Activated T-cell treated with anti-CD3 and anti-CD28 coated beads, Interleukin-2, amount 50 U/mL, for 48 hours (primary cell): ENCODE measurements around the gene RAB22A.

Source experiments
- DNase-seq, 2 experiments: peaks; one replicate each; pipeline ENCODE4 v3.0.0-alpha.2; 2020

RAB22A gene, protein sequence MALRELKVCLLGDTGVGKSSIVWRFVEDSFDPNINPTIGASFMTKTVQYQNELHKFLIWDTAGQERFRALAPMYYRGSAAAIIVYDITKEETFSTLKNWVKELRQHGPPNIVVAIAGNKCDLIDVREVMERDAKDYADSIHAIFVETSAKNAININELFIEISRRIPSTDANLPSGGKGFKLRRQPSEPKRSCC

DNA sequence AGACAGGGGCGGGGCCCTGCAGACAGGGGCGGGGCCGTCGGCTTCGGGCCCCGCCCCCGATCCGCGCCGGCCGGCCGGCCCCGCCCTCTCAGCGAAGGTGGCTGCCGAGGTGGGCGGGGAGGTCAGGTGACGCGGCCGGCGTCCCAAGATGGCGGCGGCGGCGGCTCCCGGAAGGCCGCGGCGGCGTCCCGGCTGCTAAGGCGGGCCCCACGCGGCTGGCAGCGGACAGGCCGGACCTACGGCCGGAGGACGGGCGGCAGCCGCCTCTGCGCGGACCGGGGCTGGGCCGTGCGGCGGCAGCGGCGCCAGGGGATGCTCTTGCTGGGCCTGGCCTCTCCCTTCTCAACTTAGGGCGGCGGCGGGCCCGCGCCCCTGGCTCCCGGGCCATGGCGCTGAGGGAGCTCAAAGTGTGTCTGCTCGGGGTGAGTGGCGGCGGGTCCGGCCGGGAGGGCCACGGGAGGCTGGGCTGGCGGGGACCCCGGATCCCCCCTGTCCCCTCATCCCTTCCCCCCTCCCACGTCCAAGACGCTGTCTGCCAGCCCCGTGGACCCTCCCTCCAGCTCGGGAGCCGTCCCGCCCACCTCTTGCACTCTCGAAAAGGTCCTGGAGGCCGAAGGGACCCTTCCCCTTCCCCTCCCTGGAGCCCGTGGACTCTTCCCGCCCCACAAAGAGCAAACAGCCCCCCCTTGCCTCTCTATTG, at the start of gene RAB22A:
TSS of gene RAB22A (plus strand) at position 125 of the 700 bp plus-strand sequence. CDS start at position 387, 262 bp downstream.
- DNase-seq, result peak; percentile 76 to 85

DNA sequence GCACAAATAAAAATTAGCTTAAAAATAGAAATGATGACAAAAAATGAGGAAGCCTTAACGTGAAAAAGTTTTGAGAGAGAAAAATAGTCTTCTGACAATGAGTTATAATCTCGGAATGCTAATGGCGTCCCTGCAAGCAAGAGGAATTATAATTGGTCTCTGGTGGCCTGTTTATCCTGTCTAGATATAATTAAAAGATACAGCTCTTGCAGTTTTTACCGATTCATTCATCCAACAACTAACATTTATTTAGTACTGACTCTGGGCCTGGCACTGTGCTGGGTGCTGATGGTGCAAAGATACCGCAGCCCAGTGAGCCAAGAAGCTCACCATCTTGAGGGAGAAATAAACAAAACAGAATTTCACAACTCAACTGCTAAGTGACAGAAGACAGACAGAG, 49.5 kb upstream of the RAB22A start:
- DNase-seq, result no peak

DNA sequence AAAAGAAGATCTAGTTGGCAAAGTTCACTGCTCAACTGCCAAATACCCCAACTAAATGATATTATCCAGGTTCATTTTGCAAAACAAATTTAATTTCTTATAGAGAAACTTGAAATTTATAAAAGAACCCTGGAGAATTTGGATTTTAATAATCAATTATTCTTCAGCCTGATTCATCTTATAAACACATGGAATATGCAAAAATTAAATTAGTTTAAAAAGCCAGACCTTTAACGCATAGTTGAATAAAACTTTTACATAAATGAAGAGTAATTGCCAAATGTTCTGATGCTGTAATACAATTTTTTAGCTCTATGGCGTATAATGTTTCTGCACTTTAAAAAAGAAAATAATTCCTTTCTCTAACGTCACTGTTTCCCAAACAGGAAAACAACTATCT, 47.9 kb upstream of the RAB22A start:
- DNase-seq, result no peak

DNA sequence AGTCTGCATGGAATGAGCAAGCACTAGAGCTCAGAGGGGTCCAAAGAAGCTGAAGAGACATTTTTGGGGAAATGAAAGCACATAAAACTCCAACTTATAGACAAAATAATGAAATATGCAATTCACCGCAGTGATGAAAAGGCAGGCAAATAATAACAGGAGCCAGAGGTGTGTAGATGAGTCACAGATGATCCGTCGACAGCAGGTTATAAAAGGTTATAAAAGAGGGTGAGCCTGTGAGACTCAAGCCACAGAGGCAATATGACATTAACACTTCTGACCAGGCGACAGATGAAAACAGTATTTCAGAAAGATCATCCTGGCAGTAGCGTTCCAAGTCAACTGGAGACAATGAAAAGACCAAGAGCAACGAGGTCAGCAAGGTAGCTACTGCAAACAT, 45.2 kb upstream of the RAB22A start:
- DNase-seq, result no peak

DNA sequence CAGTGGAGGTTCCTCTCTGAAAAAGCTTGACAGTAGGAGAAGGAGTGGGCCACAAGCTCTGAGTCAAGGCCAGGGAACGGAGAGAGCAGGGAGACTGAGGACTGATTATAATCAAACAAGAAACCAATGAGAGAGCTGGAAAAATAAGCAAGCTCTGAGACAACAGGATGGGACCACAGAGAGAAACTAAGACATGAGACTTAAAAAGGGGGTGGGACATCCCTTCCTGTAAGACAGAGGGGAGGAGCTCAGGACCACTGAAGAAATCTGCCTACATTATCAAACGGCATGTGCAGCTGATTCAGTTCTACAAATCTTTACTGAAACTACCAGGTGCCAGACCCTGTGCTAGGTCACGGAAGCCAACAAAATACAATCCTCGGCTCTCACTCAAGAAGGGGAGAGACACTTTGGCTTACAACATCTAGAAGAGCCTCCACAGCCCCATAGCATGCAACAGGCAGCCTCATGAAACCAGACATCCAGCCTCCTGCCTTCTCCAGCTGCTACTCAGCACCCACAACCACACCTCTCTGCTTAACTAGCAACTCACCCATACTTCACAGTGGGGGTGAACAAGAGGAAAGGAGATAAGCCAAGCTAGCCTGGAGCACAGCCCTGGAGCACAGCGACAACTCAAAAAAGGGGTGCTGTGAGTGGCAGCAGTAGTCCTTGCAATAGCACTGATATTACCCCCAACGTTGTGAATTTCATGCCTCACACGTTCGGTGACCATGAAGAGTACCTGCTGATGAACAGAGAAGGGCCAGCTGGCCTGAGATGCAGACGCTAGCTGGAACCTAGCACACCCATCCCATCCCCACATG, 41.9 kb upstream of the RAB22A start:
- DNase-seq, result no peak

DNA sequence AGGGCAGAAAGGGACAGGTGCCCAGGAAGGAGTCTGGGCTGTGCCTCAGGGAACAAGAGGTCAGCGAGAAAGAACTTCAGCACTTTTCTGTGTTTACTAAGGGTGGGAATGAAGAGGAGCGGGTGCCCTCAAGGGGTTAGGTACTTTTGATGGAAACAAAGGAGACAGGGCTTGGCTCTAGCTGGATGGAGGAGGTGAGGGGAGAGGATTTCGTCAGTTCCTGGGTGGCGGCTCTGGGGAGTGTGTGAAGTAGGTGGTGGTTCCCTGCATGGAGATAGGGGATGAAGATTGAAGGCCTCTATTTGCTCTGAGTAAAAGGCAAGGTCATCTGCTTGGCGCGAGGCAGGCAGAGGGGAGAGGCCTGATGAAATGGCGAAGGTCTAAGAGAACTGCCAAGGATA, 41.1 kb upstream of the RAB22A start:
- DNase-seq, result no peak

DNA sequence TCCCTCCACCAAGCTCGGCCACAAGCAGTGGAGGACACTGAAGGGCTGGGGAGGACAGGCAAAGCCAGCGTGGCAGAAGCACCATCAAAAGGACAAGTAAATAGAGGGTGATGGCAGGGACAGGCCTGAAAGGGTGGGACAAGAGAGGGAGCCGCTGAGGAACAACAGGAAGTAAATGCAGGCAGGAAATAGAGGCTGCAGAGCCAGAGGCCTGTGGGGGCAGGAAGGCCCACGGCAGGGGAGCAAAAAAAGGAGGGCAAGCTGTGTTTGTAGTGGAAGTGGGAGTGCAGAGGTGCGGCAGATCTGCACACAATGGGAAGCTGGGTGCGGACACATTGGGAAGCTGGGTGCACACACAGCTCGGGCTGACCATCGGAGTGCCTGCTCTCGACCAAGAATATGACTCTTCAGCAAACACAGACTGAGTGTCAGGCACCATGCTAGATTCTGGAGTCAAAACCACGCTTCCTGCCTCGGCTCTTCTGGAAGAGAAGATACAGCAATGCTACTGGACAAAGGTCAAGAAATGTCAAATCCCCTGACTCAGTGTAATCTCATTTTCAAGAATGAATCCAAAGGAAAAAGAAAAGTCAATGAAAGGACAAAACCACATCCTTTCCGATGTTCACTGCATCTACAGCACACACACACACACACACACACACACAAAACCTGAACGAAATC, 40.4 kb upstream of the RAB22A start:
- peak in 1 of 2 experiments; percentile 24 for DNase-seq

DNA sequence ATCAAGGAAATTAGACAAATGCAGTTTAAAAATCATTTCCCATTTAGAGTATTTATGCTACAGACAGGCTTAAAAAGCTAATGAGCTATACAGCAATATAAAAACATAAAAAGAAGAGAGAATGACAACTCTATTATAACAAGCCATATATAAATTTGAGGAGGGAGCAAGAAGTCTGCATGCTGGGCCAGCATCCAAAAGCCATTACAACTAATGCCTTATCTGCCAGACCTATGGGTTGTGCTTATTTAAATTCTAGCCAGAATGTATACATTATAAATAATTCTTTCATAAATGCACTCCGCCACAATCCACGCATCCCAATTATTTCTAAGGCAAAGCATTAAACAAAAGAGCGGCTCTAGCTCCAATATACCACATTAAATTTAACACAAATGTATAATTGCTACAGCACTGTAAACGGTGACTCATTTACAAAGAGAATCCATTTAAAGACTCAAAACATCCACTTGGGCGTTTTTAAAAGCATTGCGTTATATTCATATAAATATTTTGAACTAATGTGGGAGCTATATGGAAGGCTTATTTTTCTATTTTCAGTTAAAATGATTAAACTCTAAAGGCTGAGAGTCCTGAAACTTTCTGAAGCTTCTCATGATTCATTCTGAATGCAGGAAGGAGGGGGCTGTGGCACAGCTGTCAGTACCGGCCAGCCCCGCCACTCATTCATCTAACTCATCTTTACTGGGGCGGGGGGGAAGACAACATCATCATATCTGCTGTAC, 37.7 kb upstream of the RAB22A start:
- DNase-seq, result peak; percentile 69

DNA sequence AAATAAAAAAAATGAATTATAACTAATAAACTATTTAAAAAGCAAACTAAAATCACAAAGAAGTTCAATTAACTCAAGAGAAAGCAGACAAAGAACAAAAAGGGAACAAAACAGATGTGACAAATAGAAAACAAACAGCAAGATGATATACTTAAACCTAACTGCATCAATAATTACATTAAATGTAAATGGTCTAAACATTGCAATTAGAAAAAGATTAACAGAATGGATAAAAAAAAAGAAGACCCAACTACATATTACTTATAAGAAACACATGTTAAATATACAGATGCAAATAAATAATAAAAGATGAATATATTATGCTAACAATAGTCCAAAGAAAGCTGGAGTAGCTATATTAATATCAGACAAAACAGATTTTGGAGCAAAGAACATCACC, 35.1 kb upstream of the RAB22A start:
- no peak for DNase-seq

DNA sequence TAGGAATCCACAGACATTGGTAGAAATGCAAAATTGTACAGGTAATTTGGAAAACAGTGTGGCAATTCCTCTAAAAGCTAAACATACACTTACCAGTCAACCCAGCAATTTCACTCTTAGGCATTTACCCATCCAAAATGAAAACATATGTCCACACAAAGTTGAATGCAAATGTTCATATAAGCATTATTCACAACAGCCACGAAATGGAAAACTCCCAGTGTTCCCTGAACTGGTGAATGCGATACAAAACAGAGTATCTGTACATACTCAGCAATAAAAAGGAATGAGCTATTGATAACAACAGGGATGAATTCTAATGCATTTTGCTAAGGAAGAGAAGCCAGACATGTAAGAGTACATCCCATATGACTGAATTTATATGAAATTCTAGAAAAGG, 32.4 kb upstream of the RAB22A start:
- DNase-seq, result no peak

DNA sequence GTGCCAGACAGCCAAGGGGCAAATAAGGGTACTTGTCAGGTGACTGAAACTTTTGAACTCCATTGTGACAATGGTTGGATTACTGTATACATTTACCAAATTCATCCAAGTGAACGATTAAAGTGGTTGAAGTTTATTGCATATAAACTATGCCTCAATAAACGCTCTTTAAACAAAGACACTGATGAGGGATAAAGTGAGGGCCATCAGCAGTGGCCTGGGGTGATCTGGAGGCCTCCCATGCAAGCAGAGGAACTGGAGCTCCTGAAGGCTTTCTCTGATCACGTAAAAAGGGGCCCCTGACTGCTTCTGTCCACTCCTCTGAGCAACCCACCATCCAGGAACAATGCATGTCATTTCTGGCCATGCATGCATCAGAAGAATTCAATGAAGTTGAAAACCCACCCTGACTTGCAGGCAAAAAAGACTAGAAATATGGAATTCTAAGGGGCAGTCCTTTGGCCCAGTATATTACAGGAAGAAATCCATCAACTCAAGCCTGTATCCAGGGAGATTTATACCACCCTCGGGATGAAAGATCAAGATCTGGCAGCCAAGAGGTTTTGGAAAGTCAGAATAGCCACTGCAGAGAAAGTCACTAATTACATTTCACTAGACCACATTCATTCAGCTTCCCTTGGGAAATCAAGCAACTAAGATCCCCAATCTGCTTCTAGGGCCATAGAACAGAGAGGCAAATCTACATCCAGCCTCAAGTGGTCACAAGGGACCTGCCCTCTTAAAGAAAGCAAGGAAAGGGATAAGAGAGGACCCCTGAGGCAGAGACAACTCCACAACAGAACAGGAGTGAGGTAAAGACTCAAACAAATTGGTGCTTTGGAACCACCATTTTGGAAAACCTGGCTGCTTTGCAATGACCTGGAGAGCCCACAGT, 31.7 kb upstream of the RAB22A start:
- no peak for DNase-seq

DNA sequence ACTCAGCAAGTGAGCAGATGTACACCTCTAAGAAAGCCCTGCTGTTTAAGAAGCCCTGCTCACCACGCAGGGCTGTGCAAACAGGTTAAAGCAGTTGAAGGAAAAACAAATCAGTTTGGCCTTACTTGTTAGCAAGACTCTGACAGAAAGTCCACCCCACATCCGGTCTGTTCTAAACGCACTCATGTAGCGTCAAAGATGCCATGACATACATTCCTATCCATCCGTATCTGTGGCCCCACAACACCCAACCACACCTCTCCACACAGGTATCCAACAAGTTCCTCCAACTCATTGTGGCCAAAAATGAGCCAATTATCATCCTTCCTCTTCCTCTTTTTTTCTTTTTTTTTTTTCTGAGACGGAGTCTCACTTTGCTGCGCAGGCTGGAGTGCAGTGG, 22.8 kb upstream of the RAB22A start:
- DNase-seq, result no peak

DNA sequence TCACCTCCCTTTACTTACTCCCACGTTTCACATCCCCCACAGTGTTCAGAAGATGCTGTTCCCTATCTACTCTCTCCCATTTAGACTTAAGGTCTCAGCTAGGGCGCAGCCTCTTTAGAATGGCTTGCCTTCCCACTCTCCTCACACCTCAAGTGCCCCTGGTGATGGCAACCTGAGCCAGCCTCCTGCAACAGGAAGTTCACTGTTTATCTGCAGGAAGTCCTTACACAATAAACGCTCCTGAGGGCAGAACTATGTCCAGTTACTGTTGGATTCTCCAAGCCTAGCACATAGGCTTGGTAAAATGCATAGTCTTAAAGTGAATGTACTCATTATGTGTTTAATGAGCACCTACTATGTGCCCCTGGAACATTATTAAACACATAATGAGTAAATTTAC, 21.9 kb upstream of the RAB22A start:
- DNase-seq, result no peak

DNA sequence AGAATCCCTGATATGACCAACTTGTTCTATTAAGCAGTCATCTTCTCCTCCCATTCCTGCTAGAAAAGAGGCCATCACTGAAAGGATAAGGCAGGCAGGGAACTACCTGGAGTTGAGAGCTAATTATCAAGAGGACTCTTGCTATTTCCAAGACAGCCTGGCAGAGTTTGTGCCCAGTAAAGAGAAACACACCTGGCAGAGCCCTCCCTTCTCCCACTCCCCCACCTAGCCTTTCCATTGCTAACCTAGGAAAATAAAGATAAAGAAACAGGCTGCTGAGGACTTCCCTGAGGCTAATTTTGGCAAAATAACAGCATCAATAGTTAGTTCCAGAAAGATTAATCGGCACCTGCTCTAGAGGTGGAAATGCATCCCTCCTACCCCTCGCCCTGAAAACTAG, 20.4 kb upstream of the RAB22A start:
- no peak for DNase-seq

DNA sequence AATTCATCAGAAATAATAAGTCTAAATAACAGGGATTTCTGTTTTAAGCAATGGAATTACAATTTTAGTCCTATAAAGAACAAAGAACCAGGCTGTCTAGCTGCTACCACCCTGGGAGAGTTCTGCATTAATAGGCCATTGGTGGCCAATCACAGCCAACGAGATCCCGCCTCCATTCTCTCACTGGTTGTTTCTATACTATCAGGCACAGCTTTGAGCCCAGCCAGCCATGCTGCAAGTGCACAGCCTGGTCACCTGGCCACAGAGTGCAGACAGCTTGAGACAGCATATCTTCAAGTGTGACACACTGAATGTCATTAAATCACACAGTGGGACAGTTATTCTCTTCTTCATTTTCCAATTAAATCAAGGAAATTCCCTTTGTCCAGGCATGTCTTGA, 16.1 kb upstream of the RAB22A start:
- DNase-seq, result no peak

DNA sequence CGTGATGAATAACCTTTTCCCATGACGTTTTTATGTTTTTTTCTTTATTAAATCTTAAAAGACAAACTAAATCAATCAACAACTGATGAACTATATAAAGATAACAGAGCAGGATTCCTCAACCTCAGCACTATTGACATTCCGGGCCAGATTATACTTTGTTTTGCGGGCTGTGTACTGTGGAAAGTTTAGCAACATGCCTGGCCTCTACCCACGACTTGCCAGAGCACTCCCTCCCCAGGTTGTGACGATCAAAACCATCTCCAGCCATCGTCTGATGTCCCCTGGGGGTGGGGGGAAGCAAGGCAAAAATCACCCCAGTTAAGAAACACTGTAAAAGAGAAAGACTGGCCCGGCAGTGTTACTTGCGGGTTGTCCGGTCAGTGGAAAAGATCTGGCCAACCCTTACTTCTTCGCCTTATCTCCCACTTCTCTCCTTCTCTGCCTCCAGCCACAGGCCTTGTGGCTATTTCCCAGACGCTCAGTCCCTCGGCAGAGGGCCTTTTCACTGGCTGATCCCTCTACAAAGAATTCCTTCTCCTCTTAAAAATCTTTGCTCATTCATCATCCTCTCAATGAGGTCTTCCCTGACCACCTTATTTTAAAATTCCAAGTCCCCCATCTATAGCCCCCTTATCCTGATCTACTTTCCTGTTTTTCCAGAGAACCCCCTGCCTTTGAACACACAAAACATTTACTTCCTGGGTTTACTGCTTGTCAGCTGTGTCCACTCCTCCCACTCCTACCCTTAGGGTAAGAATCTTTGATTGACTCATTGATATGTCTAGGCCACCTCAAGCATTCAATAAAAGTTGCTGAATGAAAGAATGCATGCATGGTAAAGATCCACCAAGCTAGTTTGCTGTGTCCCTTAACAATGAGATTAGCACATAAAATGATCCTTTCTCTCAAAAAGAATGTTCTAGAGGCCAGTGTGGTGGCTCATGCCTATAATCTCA, 14.7 kb upstream of the RAB22A start:
- no peak for DNase-seq

DNA sequence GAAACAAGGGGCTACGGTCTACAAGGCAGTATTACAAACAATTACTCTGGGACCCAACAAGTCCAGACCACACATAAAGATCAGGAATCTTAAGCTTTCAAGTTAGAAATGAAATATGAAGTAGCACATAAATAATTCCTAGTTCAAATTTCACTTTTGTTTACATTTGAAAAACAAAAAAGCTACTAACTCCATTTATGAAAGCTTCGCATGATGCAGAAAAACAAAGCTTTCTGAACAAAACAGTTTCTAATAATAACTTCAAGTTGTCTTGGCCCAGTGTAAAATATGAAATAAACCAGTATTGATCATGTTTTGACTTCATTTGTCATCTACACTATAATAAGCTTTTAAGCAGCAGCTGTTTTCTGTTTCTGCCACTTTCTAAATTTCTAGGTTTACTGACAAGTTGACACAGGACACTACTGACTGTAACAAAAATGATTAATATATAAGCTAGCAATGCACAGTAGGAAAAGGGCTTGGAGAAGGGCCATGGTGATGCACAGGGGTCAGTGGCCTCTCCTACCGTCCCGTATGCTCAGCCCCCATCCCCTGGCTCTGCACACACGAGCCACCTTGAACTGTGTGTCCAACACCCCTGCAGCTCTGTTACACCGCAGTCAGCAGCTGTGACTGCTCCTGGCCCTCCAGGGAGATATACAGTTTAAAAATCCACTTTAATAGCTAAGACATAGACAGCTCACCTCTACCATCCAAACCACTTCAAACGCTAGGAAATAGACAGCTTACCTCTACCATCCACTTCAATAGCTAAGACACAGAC, 13.3 kb upstream of the RAB22A start:
- no peak for DNase-seq

DNA sequence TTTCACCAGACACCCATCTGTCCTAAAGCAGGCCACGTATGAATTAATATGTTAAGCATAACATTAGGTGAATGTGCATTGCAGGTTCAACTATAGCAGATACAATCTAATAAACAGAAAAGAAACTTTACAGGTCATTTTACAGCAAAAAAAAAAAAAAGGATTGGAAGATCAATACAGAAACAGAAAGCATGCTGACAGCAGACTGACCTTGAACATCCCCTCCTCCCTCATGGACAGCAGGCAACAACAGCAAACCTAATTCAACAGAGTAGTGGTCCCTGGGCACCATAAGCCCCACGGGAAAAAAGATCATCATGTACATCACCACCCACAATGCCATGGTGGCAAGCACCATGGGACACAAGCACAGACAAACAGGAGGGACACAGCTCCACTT, 12.1 kb upstream of the RAB22A start:
- DNase-seq, result no peak

DNA sequence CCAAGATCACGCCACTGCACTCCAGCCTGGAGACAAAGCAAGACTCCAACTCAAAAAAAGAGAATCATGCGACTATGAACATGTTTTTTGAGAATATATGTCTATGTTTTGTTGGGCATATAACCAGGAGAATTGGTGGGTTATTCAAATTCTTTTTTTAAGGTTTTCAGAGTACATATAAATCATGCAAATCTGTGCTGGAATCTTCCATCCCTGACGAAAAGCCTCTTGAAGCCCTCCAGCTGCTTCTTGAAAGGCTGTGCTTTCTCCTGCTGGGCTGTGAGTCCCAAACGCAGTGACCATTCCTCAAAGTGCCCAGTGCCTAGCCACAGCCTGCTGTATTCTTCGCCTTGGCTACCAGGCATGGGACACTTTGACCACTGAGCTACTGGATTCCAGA, 9.2 kb upstream of the RAB22A start:
- DNase-seq, result no peak

DNA sequence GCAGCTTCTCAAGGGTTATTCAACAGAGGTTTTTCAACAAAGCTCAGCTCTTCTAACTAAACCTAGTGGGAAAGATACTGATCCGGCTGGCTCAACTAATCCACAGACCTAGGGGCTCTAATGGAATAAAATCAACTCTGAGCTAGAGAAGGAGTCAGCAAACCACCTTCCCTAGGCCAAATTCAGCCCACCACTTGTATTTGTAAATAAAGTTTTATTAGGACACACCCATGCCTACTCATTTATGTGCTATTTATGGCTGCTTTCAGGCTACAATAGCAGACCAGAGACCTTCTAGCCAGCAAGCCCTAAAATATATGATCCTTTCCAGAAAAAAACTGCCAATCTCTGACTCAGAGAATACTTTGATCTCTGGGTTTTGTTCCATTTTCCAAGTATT, 6.0 kb upstream of the RAB22A start:
- DNase-seq, result no peak
